ENCODE measurements around the gene KY. TPM values are rescaled to one million over a fixed set of nuclear protein-coding genes. Genes with fewer than 3 reads are reported as not detected.
A peak's percentile ranks its signal among the peaks of the same experiment; 100 is the strongest.

Gene KY
- total RNA-seq, 2 donors from 2014 or later: not detected

- H3K4me1 Mint-ChIP-seq: peaks cover 43% of the 10 kb centered on the region
- no peaks in the 10 kb centered on the region for H3K36me3 Mint-ChIP-seq (ENCODE audit: low read depth)
- no peak for TF ChIP-seq CTCF (conservative IDR thresholded peaks at IDR 0.05)
- no peak overlapping the region for H3K27ac Mint-ChIP-seq
- Histone ChIP-seq H3K36me3 (ENCODE audit: control insufficient read depth, insufficient read depth, low read length) (no peaks in the 10 kb centered on the region), H3K9me3 (ENCODE audit: control insufficient read depth, low read length) (no peaks in the 10 kb centered on the region), H3K4me1 (ENCODE audit: control insufficient read depth, insufficient read depth, low read length) (peaks cover 18% of the 10 kb centered on the region), H3K27me3 (ENCODE audit: control insufficient read depth, insufficient read depth, low read length, poor library complexity, severe bottlenecking) (peaks cover 6% of the 10 kb centered on the region), H3K27ac (ENCODE audit: low read depth, low read length) (no peak overlapping the region), H3K9ac (ENCODE audit: extremely low read depth, low read length, poor library complexity, severe bottlenecking) (no peak overlapping the region), H3K4me3 (ENCODE audit: low read length) (no peak overlapping the region)
- no peaks in the 10 kb centered on the region for H3K9me3 Mint-ChIP-seq
- DNase-seq: peak; percentile 50
- 74 to 79% methylated on average over 6 of the region's 6 CpGs for WGBS, 2 experiments (ENCODE audit: insufficient coverage in 1 of 2, insufficient read length in 1 of 2)
- peaks cover 36% of the 10 kb centered on the region for H3K27me3 Mint-ChIP-seq (ENCODE audit: insufficient read depth)
- H3K4me3 Mint-ChIP-seq: no peak overlapping the region
These were observed 12.3 kb downstream of the KY start for GRCh38 chr3:134638385-134639030.

- no peak overlapping the region for H3K4me3 ChIP-seq (ENCODE audit: low read length)
- no peak overlapping the region for H3K27ac ChIP-seq (ENCODE audit: low read depth, low read length)
- no peaks in the 10 kb centered on the region for H3K27me3 ChIP-seq (ENCODE audit: control insufficient read depth, insufficient read depth, low read length, poor library complexity, severe bottlenecking)
- no peak for DNase-seq
- H3K36me3 ChIP-seq (ENCODE audit: control insufficient read depth, insufficient read depth, low read length): no peaks in the 10 kb centered on the region
- no peak overlapping the region for H3K9ac ChIP-seq (ENCODE audit: extremely low read depth, low read length, poor library complexity, severe bottlenecking)
- WGBS, 2 experiments (ENCODE audit: insufficient coverage in 1 of 2, insufficient read length in 1 of 2): 67% methylated on average over 1 of the region's 1 CpG; no CpG with 5 or more reads in 1 of the 2 experiments
- H3K36me3 Mint-ChIP-seq (ENCODE audit: low read depth): peaks cover 2% of the 10 kb centered on the region
- no peak overlapping the region for H3K27ac Mint-ChIP-seq
- H3K4me1 ChIP-seq (ENCODE audit: control insufficient read depth, insufficient read depth, low read length): peaks cover 9% of the 10 kb centered on the region
- no peak for TF ChIP-seq CTCF (conservative IDR thresholded peaks at IDR 0.05)
- peaks cover 8% of the 10 kb centered on the region for H3K9me3 Mint-ChIP-seq
- H3K4me3 Mint-ChIP-seq: no peak overlapping the region
- peaks cover 9% of the 10 kb centered on the region for H3K9me3 ChIP-seq (ENCODE audit: control insufficient read depth, low read length)
- H3K4me1 Mint-ChIP-seq: peaks cover 25% of the 10 kb centered on the region
- peaks cover 30% of the 10 kb centered on the region for H3K27me3 Mint-ChIP-seq (ENCODE audit: insufficient read depth)
These were observed 14.4 kb downstream of the KY start for GRCh38 chr3:134636406-134636805.

GRCh38 chr3:134630506-134630905, 20.3 kb downstream of the KY start:
- 100% methylated on average over 1 of the region's 1 CpG for WGBS, 2 experiments (ENCODE audit: insufficient coverage in 1 of 2, insufficient read length in 1 of 2)
- DNase-seq: peak; percentile 56

More at GRCh38 chr3:134630506-134630905, 20.3 kb downstream of the KY start:
- Mint-ChIP-seq H3K4me1 (no peaks in the 10 kb centered on the region), H3K36me3 (ENCODE audit: low read depth) (peaks cover 2% of the 10 kb centered on the region), H3K9me3 (peaks cover 13% of the 10 kb centered on the region), H3K27me3 (ENCODE audit: insufficient read depth) (peaks cover 8% of the 10 kb centered on the region), H3K27ac (no peak overlapping the region), H3K4me3 (no peak overlapping the region)
- Histone ChIP-seq H3K36me3 (ENCODE audit: control insufficient read depth, insufficient read depth, low read length) (no peaks in the 10 kb centered on the region), H3K9me3 (ENCODE audit: control insufficient read depth, low read length) (peaks cover 15% of the 10 kb centered on the region), H3K27ac (ENCODE audit: low read depth, low read length) (no peak overlapping the region), H3K9ac (ENCODE audit: extremely low read depth, low read length, poor library complexity, severe bottlenecking) (no peak overlapping the region), H3K4me1 (ENCODE audit: control insufficient read depth, insufficient read depth, low read length) (no peaks in the 10 kb centered on the region), H3K27me3 (ENCODE audit: control insufficient read depth, insufficient read depth, low read length, poor library complexity, severe bottlenecking) (no peaks in the 10 kb centered on the region), H3K4me3 (ENCODE audit: low read length) (no peak overlapping the region)
- TF ChIP-seq CTCF (conservative IDR thresholded peaks at IDR 0.05): peak; percentile 74

All from endodermal cell (in vitro differentiated cells).